ENCODE measurements around the gene RACGAP1.

RACGAP1 gene

DNA sequence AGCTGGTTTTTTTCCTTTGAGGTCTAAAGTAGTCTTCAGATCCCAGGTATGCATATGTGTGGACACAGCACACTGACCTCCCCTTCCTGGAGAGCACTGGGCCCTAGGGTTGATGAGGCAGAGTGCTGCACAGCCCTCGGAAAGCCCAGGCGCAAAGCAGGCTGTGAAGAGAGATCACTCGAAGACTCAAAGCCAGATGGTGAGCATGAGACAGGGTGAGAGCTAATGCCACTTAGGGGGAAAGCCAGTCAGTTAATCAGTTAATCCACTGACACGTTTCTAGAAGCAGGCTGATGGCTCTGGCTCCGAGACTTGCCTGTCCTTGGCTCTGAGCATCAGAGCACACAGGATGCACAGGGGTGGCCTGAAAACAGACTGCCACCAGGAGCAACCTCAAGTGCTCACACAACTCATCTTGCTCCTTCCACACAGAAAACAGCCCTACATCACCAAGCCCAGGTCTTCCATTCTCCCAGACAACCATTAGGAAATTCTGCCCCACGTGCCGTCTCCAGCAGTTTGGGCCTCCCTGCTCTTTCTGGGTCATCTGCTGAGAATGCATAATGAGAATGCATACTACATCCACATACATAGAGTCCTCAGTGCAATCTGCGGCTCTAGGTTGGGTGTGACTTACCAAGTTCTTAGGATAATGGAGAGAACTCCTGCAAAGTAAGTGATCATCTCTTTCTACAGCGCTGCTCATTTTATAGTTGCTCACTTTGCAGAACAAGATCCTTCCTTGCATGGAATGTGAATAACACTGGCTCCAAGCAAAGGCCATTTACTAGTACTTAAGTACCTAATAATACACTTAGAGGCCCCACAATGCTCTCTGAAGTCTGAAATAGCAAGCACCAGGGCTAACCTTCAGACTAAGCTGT, 40.6 kb downstream of the RACGAP1 start:
- no peak for DNase-seq

- DNase-seq = no peak
Measured at GRCh38 chr12:49983892-49984291, 41.4 kb downstream of the RACGAP1 start.

DNA sequence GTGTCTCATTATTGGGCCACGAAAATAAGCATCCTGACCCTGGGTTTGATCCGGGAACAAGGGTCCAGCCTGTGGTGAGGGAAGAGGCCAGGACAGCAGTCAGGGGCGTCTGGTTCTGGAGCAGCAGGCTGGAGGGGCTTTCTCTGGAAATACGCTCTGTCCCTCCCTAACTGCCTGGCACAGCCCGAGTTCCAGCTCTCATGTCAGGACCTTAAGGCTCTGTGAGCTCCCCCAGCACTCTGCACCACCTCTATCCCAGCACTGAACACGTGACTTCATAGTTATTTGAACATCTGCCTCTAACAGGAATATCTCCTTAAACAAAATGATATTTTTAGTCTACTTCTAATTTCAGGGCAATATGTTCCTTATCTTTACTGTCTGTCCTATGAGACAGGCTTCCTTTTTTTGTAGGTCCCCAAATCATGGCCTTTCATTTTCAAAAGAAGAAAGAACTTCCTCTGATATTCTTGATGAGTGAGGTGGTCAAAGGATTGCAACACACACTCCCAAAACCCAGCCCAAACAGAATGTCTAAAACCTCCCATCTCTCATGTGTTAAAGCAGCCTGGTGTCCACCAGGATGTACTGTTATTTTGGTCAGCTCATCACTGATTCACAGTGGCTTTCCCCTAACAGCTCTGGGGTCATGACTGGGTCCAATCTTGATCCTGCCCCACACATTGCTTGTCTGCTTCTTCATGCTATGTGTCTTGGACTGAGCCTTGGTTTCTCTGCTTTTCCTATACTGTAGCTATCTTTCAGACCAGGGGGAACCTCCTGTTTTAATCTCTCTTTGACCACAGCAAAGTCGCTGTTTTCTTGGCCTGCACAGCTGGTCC, 42.8 kb downstream of the RACGAP1 start:
- no peak for DNase-seq

DNA sequence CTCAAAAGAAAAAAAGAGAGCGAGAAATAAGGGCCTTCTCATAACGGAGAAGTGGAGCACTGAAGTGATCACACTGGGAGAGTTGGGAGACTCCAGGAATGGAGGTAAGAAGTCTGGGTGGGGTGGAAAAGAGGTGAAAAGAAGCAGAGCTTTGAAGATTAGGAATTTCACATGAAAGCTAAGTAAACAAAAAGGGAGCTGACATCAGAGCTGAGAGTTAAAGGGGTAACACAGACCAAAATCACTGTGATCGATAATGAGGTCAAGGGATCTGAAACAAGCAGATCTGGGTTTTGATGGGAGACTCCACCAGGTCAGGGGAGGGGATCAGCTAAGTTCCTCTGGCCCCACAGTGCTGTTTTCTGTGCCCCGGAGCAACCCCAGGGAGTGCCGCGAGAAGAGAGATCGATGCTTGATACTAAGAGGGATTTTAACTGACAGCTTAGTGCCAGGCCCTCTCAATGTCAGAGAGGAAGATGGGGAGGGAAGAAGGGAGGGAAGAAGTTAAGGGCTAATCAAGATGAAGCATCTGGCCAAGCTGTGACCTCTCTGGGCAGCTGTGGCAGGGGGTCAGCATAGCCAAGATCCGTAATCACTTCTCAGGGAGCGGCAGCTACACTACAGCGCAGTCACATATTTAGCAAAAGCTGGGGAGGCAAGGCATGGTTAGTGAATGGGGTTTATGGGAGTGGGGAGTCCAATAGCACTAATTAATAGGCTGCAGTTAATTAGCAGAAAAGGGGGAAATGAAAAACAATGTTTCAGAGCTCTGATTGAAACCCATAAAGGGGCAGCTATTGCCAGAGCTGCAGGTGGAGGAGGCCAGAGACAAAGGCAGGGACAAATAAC, 44.6 kb downstream of the RACGAP1 start:
- no peak for DNase-seq

DNA sequence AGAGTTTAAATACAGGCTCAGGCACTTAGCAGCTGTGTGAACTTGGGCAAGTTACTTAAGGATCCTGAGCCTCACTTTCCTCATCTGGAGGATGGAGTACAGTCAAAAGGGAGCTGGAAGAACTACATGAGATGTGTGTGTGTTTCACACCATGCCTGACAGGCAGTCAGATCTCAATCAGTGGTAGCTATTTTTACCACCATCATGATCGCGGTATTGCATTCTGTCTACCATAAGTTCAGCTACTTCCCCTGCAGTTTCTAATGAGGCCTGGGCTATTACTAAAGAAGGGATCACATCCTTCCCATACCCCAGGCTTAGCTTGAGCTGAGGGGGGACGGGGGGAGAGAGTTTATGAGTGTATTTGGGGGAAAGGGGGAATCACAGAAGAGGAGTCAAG, 45.5 kb downstream of the RACGAP1 start:
- DNase-seq = no peak

DNA sequence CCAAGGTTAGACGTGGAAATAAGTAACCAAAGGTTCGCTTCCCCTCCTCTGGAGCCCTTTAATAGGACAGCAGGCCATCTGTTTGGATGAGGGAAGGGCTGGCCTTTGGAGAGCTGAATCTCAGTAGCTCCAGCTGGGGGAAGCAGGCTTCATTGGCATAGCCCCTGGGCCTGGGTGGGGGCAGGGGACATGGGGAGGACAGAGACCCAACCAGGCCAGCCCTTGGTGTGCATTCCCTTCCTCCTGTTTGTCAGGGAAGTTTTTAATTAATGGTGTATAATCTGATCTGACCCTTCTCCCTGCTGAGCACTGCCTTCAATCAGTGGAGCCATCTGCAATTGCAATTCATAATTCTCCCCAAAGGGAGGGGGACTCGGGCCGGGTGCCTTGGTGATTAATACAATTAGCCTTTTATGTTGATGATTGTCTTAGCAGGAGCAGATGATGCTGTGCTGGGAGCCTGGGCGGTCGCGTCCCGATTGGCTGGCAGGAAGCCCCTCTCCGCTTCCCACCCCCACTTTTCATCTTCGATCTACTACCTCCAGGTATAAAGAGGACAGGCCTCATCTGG, 46.2 kb downstream of the RACGAP1 start:
- DNase-seq = no peak

DNA sequence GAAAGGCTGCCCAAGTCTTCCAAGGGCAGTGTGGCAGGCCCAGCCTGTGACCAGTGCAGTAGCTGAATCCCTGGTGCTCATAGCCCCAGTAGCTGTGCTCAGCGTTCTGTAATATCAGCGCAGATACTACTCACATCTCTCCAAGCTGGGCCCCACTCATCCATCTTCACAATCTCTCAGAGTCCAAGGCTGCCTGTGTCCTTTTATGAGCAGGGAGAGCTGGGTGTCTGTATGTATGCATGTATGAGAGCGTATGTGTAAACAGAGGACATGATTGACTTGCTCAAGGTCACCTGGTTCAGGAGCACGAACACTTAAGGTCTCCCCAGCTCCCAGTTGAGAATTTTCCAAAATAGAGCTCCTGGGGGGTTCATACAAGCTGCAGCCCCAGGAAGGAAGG, 47.2 kb downstream of the RACGAP1 start:
- no peak for DNase-seq

GRCh38 chr12:49976557-49976956, 48.7 kb downstream of the RACGAP1 start:
- no peak for DNase-seq

- no peak for DNase-seq
Measured at GRCh38 chr12:49975318-49975761, 50.0 kb downstream of the RACGAP1 start.

- DNase-seq = no peak
Measured at GRCh38 chr12:49974677-49975317, 50.5 kb downstream of the RACGAP1 start.

GRCh38 chr12:49974231-49974675, 51.0 kb downstream of the RACGAP1 start:
- DNase-seq = peak; percentile 33

GRCh38 chr12:49973361-49973830, 51.9 kb downstream of the RACGAP1 start:
- DNase-seq = no peak

DNA sequence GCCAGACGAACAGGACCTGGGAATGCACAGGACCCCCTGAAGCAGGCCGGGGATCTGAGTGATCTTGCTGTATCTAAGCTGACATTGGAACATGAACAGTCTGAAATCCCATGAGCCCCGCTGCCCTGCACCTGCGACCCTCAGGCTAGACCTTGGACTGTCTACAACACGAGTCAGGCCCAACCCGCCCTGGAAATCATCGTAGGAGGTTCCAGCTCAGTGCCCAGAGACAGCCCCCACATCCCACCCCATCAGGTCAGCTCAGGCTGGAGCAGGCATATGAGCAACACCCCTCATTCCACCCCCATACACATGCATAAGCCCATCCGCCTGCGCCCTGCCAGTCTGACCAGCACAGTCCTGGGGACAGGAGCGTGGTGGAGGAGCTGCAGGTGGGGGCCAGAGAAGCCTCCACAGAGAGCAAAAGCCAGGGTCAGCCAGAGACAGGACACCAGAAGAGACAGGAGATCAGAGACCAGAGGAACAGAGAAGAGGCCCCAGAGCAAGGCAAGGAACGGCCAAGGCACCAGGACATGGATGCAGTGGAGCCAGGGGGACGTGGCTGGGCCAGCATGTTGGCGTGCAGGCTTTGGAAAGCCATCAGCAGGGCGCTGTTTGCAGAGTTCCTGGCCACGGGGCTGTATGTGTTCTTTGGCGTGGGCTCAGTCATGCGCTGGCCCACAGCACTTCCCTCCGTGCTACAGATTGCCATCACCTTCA, 52.5 kb downstream of the RACGAP1 start, which contains the start of gene AQP6:
Gene AQP6 (plus strand): TSS at position 307 of the 720 bp plus-strand sequence. CDS start 227 bp downstream, at position 534.
- DNase-seq = no peak

DNA sequence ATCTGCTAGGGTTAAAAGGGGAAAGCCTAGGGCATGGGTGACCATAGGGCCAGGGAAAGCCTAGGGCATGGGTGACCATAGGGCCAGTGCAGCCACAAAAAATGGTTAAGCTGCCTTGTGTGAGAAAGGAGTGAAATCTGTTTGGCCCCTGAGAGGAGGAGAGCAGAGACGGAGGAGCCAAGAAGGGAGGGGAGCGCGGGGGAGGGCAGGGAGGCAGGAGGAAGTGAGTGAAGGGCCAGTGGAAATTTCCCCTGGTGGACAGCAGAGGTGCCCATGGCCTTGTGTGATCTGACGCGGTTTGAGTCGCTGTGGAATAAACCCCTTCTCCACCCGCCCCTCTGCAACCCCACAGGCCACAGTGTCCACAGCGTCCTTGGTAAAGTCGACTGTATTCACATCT, 53.2 kb downstream of the RACGAP1 start:
- DNase-seq = no peak

- no peak for DNase-seq
Measured at GRCh38 chr12:49971141-49971540, 54.2 kb downstream of the RACGAP1 start.

- no peak for DNase-seq
Measured at GRCh38 chr12:49970658-49971057, 54.6 kb downstream of the RACGAP1 start.

GRCh38 chr12:49969651-49970429, 55.5 kb downstream of the RACGAP1 start:
- no peak for DNase-seq

- no peak for DNase-seq
Measured at GRCh38 chr12:49969027-49969426, 56.3 kb downstream of the RACGAP1 start.

GRCh38 chr12:49968471-49968870, 56.8 kb downstream of the RACGAP1 start:
- DNase-seq = no peak

GRCh38 chr12:49967777-49968250, 57.5 kb downstream of the RACGAP1 start:
- DNase-seq = no peak
